Urothelium cell line (cell line): ENCODE data around the gene CYP3A5.
A peak's percentile ranks its signal among the peaks of the same experiment; 100 is the strongest.
"Not testable (repeated sequence)": the region's sequence is repeated elsewhere in the genome, so short reads cannot be mapped to it uniquely, and the experiment has no call there.

Experiments
- DNase-seq: peaks from one replicate; pipeline ENCODE4 v3.0.0; 2011; ENCODE audit warnings: low spot score, mixed read lengths
- FAIRE-seq: peaks from 2 replicates; lab custom pipeline; 2011; peaks lifted over from hg19 to GRCh38; lab: Jason Lieb, UNC

CYP3A5 gene

DNA sequence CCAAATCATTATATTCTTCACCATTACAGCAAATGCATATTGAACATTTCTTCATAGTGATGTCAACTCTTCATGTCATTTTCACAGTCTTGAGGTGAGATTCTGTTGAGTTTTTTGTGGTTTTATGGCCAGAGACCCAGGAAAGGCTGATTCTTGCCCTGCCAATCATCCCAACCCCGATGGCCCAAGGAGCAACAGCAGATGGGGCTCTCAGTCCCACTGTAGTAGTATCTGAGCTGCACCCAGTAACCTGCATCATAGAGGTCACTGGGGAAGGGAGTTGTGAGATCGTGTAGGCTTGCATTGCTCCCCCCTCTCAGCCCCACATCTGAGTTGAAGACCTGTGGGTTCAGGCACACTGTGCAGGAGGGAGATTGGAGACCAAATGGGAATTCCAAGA lies 36.3 kb downstream of the CYP3A5 start:
- no peak for FAIRE-seq
- DNase-seq = no peak

DNA sequence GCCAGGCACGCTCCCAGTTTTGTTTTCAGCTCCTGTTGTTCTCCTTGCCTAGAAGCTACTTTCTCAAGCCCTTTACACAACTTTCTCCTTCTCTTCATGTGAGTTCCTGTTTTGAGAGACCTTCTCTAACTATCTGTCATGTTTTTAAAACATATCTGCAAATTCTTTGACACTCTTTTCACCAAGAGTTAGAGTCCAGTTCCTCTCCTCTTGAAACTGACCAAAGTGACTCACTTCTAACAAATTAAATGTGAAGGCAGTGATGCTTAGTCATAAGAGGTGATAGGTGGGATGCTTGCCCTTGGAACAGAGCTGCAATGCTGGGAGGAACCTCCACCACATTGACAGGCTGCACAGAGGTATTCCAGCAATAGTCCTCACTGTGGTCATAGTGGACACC lies 37.8 kb downstream of the CYP3A5 start:
- DNase-seq (no peak), FAIRE-seq (no peak)

- no peak for FAIRE-seq
- no peak for DNase-seq
Measured at GRCh38 chr7:99639267-99639666, 40.5 kb downstream of the CYP3A5 start.

- FAIRE-seq (no peak), DNase-seq (no peak)
Measured at GRCh38 chr7:99638731-99639130, 41.1 kb downstream of the CYP3A5 start.

GRCh38 chr7:99637414-99637813 lies 42.4 kb downstream of the CYP3A5 start:
- FAIRE-seq = peak; percentile 82
- not testable (repeated sequence) for DNase-seq

DNA sequence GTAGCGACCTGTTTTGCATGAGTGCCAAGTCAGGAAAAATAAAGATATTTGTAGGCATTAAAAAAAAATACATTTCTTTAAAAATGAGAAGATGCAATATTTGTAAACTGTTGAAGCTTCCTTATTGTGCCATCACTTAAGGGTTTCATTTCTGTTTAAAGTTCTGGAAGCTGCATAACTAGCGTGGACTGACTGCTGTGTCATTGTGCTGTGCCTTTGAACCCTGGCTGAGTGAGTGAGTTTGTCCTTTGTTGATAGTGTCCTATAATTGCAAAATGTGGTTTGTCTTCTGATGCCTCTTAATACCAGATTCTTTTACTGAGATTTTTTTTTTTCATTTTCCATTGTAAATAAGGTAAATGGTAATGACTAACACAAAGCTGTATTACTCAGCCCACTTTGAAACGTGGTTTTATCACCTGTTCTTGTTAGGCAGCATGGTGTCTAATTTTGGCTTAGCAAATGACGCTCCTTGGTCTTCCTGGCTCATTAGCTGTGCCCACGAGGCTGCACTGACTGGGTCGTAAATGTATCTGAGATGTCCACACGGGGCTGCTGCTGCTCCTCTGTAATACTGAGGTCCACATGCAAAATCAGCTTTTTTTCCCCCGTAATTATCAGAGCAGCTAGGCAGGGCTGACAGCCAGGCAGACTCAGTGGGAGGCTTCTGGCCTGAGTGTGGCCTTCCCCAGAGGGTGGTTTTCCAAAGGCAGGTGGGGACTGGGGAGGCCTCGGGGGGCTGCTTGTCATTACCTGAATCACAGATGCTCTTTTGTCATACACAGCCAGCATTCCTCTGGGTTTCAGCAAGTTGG lies 48.3 kb downstream of the CYP3A5 start:
- DNase-seq = no peak
- no peak for FAIRE-seq

DNA sequence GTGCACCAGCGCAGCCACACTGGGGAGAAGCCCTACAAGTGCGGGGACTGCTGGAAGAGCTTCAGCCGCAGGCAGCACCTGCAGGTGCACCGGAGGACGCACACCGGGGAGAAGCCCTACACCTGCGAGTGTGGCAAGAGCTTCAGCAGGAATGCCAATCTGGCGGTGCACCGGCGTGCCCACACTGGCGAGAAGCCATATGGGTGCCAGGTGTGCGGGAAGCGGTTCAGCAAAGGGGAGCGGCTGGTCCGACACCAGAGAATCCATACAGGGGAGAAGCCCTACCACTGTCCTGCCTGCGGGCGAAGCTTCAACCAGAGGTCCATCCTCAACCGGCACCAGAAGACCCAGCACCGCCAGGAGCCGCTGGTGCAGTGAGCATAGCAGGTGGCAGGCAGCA lies 50.2 kb downstream of the CYP3A5 start:
- no peak for FAIRE-seq
- DNase-seq = no peak

GRCh38 chr7:99628471-99629465 lies 51.0 kb downstream of the CYP3A5 start:
- FAIRE-seq (no peak), DNase-seq (no peak)

DNA sequence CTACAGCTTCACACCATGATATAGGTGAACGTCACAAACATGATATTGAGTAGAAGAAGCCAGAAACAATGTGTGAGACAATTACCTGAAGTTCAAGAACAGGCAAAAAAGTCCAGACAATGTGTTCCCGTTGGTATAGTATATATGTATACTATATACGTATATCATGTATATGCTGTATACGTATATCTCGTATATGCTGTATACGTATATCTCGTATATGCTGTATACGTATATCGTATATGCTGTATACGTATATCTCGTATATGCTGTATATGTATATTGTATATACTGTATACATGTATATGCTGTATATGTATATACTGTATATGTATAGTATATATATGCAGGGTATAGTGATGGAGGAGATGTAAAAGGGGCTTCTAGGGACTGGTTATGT lies 52.3 kb downstream of the CYP3A5 start:
- DNase-seq (no peak), FAIRE-seq (peak; percentile 82)

- DNase-seq = no peak
- FAIRE-seq = peak; percentile 35
Measured at GRCh38 chr7:99626661-99627060, 53.1 kb downstream of the CYP3A5 start.

DNA sequence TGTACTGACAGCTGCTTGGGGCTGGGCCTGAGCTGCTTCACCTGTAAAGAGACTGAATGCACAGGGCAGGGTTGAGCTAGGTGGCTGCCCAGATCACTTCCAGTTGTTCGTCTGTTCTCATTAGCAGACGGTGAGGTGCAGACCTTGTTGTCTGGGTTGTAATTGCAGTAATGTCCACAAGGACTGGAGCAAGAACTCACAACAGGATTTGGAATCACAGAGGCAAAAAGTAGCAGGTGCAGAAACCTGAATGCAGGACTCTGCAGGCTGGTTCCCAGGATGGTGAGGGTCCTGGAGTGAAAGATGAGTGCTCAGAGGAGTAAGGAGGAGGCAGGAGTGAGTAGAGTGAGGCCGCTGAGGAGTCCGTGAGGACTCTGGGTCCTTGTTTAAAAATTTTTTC lies 53.8 kb downstream of the CYP3A5 start:
- no peak for FAIRE-seq

GRCh38 chr7:99625321-99625720 lies 54.5 kb downstream of the CYP3A5 start:
- no peak for FAIRE-seq
- no peak for DNase-seq

More for the DNA sequence above, 53.8 kb downstream of the CYP3A5 start:
- no peak for DNase-seq

- no peak for DNase-seq
- FAIRE-seq = no peak
Measured at GRCh38 chr7:99624484-99624883, 55.3 kb downstream of the CYP3A5 start.

GRCh38 chr7:99623702-99624447 lies 55.9 kb downstream of the CYP3A5 start:
- FAIRE-seq (no peak), DNase-seq (no peak)

DNA sequence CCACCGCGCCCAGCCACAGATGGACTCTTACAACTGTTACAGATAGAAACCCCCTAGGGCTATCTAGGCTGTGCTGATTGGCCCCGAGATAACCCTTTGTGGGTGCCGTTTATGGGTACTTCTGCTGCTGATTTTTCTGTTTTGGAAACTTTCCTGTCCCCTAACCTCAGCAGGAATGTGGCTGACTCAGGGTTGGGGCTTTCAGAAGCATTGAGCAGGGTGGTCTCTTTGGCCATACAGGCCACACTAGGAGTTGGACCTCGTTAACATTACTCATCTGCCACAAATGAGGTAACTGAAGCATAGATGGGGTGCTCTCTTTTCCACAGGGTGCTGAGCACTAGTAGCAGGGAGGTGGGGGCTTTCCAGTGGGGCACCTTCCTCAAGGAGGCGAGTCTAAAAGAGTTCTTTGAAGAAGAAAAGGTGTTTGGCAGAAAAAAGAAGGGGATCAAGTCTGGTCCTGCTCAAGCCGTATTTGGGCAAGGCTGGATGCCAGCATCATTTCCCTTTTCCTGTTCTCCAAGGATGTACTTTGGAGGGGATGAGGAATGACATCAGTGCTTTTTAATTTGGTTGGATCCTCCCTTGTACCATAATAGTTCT lies 56.6 kb downstream of the CYP3A5 start:
- peak; percentile 23 for FAIRE-seq
- no peak for DNase-seq

GRCh38 chr7:99622596-99622995 lies 57.2 kb downstream of the CYP3A5 start:
- DNase-seq (no peak), FAIRE-seq (no peak)

DNA sequence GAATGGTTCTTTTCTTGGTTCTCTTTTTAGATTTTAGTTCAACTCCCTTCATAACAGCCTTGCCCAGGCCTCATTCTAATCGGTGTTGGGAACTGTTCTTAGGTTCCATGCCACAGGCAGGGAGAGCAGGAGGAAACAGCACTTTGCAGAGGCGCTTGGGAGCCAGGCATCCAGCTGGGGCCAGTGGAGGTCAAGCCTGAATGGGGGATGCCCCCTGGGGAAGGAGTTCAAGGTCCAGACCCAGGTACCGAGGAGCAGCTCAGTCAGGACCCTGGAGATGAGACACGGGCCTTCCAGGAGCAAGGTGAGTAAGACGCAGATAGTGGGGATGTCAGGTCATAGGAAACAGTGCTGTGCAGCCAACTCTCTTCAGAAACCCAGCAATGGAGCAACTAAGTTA lies 58.5 kb downstream of the CYP3A5 start:
- DNase-seq (no peak), FAIRE-seq (no peak)

DNA sequence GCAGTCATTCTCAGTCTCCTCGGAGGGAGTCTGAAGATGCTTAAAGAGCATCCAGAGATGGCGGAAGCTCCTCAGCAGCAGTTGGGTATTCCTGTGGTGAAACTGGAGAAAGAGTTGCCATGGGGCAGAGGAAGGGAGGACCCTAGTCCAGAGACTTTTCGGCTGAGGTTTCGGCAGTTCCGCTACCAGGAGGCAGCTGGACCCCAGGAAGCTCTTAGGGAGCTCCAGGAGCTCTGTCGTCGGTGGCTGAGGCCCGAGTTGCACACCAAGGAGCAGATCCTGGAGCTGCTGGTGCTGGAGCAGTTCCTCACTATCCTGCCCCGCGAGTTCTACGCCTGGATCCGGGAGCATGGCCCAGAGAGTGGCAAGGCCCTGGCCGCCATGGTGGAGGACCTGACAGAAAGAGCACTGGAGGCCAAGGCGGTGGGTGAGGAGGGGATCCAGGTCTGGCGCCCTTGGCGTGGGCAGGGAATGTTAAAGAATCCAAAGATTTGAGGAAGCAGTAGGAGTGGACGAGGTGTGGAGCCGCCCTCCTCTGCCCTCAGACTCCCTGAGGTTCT lies 60.1 kb downstream of the CYP3A5 start:
- FAIRE-seq (no peak), DNase-seq (no peak)

- no peak for FAIRE-seq
- no peak for DNase-seq
Measured at GRCh38 chr7:99618726-99619125, 61.1 kb downstream of the CYP3A5 start.

DNA sequence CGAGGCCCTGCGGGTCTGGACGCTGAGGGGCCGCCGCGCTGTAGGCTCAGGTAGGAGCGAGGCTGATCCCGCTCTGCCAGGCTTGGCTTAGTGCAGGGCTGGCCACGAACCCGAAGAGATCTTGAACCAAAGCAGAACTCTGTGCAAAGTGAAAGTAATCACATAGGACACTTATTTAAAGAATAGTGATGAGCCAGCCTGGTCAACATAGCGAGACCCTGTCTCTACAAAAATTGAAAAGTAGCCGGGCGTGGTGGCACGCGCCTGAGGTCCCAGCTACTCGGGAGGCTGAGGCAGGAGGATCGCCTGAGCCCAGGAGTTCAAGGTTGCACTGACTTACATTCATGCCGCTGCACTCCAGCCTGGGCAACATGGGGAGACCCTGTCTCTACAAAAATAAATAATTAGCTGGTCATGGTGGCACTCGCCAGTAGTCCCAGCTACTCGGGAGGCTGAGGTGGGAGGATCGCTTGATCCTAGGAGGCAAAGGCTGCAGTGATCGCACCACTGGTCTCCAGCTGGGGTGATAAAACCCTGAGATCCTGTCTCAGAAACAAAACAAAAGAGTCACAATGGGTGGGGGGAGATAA lies 62.5 kb downstream of the CYP3A5 start:
- FAIRE-seq (peak; percentile 48), DNase-seq (no peak)
